HG02981 (cell line): ENCODE results near the gene OR7A5.
A peak's percentile ranks its signal among the peaks of the same experiment; 100 is the strongest.
"Not testable (repeated sequence)": the region's sequence is repeated elsewhere in the genome, so short reads cannot be mapped to it uniquely, and the experiment has no call there.

ENCODE experiments used
- ATAC-seq: cut with Tn5 transposase; IDR thresholded peaks from one replicate; pipeline ENCODE4 v1.9.1; 2021; ENCODE audit warnings: mild to moderate bottlenecking, moderate library complexity; ENCODE audit not compliant: unreplicated experiment

Gene OR7A5

DNA sequence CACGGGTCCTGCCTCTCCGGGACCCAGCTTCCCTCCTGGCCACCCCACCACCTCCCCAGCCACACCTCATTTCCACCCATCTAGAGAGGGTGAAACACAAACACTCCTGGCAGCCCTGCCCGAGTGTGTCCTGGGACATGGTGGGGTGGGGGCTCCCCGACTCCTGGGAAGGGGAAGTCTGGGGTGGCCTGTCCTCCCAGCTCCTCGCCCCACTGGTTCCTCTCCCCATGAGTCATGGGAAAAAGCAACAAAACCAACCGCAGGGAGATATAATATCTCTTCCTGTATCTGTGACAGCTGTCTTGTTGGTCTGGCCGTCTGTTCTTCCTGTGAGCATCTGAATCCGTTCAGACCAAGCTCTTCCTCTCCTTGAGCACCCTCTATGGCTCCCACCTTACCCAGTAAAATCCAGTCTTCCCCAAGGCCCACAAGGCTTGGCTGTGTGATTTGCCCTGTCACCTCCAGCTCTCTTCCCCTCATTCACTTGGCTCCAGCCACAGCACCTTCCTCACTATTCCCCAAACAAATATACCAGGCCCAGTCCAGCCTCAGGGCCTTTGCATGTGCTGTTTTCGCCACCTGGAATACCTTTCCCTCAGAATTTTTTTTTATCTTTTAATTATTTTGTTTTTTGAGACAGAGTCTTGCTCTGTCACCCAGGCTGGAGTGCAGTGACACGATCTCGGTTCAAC lies 49.7 kb downstream of the OR7A5 start:
- ATAC-seq: peak; percentile 27

DNA sequence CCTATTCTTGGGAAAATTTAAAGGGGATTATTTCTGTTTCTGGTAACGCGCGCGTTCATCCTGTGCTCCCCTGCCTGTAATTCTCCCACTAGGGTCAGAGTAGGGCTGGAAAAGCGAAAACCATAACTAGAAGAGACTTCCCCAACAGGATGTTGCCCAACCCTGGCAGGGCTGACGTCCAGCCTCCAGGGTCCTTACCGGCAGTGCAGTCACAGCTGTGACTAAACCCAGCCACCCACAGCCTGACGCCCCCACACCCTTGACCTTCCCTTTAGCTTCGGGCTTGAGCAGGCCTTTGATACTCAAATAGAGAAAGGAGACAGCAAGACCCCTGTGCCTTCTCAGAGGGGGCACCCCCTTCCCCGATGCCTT lies 50.3 kb downstream of the OR7A5 start:
- ATAC-seq: peak; percentile 70

DNA sequence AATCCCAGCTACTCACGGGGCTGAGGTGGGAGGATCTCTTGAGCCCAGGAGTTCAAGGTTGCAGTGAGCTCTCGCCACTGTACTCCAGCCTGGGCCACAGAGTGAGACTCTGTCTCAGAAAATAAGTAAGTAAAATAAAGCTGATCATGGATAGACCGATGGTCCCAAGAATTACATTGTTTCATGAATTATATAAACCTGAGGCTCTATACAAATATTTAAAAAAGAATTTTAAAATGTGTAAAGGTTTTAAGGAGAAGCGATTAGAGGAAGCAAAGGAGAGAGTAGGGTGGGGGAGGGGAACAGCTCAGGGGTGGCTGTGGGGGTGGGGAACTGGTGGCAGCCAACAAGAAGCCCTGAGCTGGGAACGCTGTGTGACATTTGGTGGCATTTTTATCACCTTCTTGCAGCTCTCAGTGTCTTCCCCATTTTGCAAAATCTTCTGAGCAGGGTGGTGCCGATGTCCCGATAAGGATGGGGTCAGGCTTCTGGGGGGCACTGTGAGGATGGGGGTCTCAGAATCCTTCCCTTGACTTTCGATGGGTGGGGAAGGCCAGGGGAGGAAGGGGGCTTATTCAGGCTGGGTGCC lies 51.5 kb downstream of the OR7A5 start:
- ATAC-seq: not testable (repeated sequence)

DNA sequence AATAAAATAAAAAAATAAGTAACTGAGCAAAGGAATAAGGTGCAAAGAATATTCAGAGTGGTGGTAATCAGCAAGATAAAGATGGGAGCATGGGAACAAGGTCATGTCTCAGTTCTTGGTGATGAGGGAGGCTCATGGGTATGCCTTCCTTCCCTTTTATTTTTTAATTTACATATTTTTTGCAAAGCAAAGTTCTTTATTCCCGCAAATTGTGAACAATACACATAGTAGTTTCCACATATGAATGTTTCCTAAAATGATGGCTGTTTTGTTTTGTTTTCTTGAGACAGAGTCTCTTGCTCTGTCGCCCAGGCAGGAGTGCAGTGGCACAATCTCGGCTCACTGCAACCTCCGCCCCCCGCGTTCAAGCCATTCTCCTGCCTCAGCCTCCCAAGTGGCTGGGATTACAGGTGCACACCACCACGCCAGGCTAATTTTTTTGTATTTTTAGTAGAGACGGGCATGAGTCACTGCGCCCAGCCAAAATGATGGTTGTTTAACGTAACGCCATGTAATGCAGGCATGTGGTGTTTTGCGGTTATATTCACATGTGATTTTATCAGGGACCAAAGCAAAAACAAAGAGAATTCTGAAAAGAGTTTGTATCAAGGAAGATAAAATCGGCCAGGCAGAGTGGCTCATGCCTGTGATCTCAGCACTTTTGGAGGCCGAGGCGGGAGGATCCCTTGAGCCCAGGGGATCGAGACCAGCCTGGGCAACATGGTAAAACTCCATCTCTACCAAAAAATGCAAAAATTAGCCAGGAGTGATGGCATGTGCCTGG lies 52.2 kb downstream of the OR7A5 start:
- ATAC-seq: no peak

DNA sequence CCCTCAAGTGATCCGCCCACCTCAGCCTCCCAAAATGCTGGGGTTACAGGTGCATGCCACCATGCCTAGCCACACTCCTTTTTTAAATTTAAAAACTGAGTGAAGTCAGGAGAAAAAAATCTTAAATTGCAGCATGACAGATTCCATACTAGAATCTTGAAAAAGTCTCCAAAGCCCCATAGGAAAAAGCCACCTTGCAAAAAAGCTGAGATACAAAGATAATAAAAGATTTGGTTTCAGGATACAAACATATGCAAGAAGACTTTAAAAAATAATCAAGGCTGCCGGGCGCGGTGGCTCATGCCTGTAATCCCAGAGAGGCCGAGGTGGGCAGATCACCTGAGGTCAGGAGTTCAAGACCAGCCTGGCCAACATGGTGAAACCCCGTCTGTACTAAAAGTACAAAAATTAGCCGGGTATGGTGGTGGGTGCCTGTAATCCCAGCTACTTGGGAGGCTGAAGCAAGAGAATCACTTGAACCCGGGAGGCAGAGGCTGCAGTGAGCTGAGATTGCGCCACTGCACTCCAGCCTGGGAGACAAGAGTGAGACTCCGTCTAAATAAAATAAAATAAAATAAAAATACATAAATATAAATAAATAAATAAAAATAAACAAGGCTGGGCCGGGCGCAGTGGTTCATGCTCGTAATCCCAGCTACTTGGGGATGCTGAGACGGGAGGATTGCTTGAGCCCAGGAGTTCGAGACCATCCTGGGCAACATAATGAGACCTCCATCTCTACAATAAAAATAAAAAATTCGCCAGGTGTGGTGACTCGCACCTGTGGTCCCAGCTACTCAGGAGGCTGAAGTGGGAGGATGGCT lies 53.1 kb downstream of the OR7A5 start:
- not testable (repeated sequence) for ATAC-seq

DNA sequence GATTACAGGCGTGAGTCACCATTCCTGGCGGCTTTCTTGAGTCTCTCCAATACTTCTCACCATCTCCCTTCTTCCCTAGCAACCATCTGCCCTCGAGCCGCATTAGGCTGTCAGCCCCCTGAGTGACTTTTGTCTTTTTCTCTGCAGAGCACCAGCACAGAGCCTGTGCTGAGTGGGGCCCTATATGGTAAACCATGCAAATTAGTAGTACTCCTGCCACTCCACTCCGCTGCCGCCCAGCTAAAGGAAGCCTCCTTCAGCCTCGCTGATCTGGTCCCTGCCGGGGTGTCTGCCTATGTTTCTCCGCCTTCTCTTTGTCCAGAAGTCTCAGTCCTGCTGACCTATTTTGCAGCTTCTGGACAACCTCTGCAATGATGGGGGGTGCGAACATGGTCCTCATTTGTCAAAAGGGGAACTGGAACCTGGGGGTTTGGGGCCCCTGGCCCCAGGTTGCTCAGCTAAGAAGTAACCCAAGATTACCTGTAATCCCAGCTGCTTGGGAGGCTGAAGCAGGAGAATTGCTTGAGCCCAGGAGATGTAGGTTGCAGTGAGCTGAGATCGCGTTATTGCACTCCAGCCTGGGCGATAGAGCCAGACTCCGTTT lies 54.3 kb downstream of the OR7A5 start:
- ATAC-seq: not testable (repeated sequence)

DNA sequence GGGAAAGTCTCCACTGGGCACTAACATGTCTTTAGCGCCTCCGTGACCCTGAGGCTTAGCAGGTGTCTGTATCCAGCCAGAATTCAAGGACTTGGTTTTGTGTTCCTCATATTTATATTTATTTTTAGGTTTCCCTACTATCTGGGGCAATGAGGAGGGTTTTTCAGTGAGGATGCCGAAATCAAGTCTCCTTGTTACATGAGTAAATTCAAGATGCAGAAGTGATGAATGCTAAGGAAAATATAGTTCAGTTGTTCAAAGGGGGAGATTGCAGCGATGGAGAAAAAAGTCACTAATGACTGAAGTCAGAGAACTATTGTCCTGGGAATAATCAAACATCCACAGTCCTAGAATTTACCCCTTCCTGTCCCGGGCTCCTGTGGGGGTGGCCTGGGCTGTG lies 55.8 kb downstream of the OR7A5 start:
- ATAC-seq: no peak

DNA sequence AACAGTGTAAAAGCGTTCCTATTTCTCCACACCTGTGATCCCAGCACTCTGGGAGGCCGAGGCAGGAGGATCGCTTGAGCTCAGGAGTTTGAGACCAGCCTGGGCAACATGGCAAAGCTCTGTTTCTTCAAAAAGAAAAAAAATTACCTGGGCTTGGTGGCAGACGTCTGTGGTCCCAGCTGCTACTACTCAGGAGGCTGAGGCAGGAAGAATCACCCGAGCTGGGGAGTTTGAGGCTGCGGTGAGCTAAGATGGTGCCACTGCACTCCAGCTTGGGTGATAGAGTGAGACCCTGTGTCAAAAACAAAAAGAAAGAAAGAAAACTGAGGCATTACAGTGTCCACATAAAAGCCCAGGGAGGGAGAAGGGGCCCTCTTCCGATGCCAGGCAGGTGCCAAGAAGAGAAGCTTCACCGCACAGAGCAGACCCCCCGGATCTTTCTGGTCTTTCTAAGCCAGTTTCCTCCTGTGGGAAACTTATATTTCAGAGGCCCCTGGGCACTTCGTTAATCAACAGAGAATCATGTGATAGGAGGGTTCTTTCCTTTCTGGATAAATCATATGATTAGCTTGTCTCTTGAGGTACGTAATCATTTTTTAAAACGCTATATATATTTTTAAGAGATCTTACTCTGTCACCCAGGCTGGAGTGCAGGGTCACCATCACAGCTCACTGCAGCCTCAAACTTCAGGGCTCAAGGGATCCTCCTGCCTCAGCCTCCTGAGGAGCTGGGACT lies 56.7 kb downstream of the OR7A5 start, which contains the start of gene ADGRE2:
ADGRE2 (minus strand) TSS at position 451 of the 736 bp plus-strand sequence. CDS start 1,804 bp downstream, outside the sequence.
- ATAC-seq: not testable (repeated sequence)

DNA sequence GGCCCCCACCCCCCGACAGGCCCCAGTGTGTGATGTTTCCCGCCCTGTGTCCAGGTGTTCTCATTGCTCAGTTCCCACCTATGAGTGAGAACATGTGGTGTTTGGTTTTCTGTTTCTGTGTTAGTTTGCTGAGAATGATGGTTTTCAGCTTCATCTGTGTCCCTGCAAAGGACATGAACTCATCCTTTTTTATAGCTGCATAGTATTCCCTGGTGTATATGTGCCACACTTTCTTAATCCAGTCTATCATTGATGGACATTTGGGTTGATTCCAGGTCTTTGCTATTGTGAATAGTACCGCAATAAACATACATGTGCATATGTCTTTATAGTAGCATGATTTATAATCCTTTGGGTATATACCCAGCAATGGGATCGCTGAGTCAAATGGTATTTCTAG lies 57.3 kb downstream of the OR7A5 start:
- ATAC-seq: not testable (repeated sequence)
